Hepatocyte (in vitro differentiated cells): Measurements from ENCODE around the gene PI16. TPM values are rescaled to one million over a fixed set of nuclear protein-coding genes. Genes with fewer than 3 reads are reported as not detected.

Source experiments
- DNase-seq: peaks from one replicate; pipeline ENCODE4 v3.0.0-alpha.2; 2016; ENCODE audit warnings: low spot score
- H2AFZ ChIP-seq: fragments of 200-600 bp; sonication (generic); 2 replicates; pipeline ENCODE4 v1.6.0; 2016; ENCODE audit warnings: antibody characterized with exemption, mild to moderate bottlenecking
- H3K27ac ChIP-seq: fragments of 200-600 bp; sonication (generic); 2 replicates; pipeline ENCODE4 v1.5.1; 2016; ENCODE audit warnings: mild to moderate bottlenecking
- H3K27me3 ChIP-seq: fragments of 200-600 bp; sonication (generic); 2 replicates; pipeline ENCODE4 v1.6.1; 2016
- H3K36me3 ChIP-seq: fragments of 200-600 bp; sonication (generic); replicated peaks from 2 replicates; pipeline ENCODE4 v1.5.1; 2016; ENCODE audit warnings: low read depth; ENCODE audit not compliant: insufficient read depth
- H3K4me1 ChIP-seq: fragments of 200-600 bp; sonication (generic); 2 replicates; pipeline ENCODE4 v1.5.1; 2016; ENCODE audit warnings: mild to moderate bottlenecking, moderate library complexity; ENCODE audit not compliant: insufficient read depth
- H3K4me2 ChIP-seq: fragments of 200-600 bp; sonication (generic); 2 replicates; pipeline ENCODE4 v1.6.0; 2016
- H3K4me3 ChIP-seq: fragments of 200-600 bp; sonication (generic); 2 replicates; pipeline ENCODE4 v1.5.1; 2016; ENCODE audit warnings: mild to moderate bottlenecking
- H3K79me2 ChIP-seq: fragments of 200-600 bp; sonication (generic); 2 replicates; pipeline ENCODE4 v1.6.0; 2017; ENCODE audit warnings: mild to moderate bottlenecking
- H3K9me2 ChIP-seq: fragments of 200-600 bp; sonication (generic); replicated peaks from 2 replicates; pipeline ENCODE4 v1.6.0; 2017; ENCODE audit warnings: mild to moderate bottlenecking; ENCODE audit not compliant: insufficient read depth
- H3K9me3 ChIP-seq: fragments of 200-600 bp; sonication (generic); 2 replicates; pipeline ENCODE4 v1.5.1; 2016; ENCODE audit warnings: low read depth, mild to moderate bottlenecking
- H4K20me1 ChIP-seq: fragments of 200-600 bp; sonication (generic); 2 replicates; pipeline ENCODE4 v1.6.0; 2016; ENCODE audit warnings: mild to moderate bottlenecking; ENCODE audit not compliant: insufficient read depth, poor library complexity, severe bottlenecking
- EZH2 ChIP-seq: fragments of 200-600 bp; sonication (generic); IDR thresholded peaks from 2 replicates; pipeline ENCODE4 v1.6.1; 2016; ENCODE audit warnings: antibody characterized with exemption, mild to moderate bottlenecking, borderline replicate concordance
- EZH2phosphoT487 ChIP-seq: fragments of 200-600 bp; sonication (generic); IDR thresholded peaks from one replicate; pipeline ENCODE4 v1.6.1; 2018; ENCODE audit warnings: antibody characterized with exemption, mild to moderate bottlenecking, low read depth, moderate library complexity; ENCODE audit not compliant: unreplicated experiment, severe bottlenecking
- WGBS: methylation state at CpG from one replicate; pipeline ENCODE4 v1.1.6; 2016; ENCODE audit warnings: low lambda C conversion rate; ENCODE audit errors: missing lambda C conversion rate; 5-methylcytosine and 5-hydroxymethylcytosine counted together
- polyA plus RNA-seq: library from polyadenylated mRNA; unstranded; fragments of >200 nt; fragmentation: Nextera tagmentation; extraction: Ambion mirVana; gene quantifications from 2 replicates; pipeline ENCODE4 v1.2.1, GENCODE V29; 2016
- total RNA-seq: library from RNA; depleted of rRNA; stranded (reverse); fragments of >200 nt; gene quantifications from 2 replicates; pipeline ENCODE4 v1.2.3, GENCODE V29; 2014
- TF ChIP-seq, protein P1 (sequence below): fragments of 200-600 bp; sonication (generic); IDR thresholded peaks from 2 replicates; pipeline ENCODE4 v1.5.1; 2016; ENCODE audit warnings: antibody characterized with exemption, mild to moderate bottlenecking; ENCODE audit not compliant: poor library complexity

The PI16 gene
- total and polyA plus RNA-seq, 2 experiments from 2014 or later, result not detected

GRCh38 chr6:36956446-36956820 lies 1.9 kb downstream of the PI16 start:
- H3K27ac ChIP-seq, result no peak overlapping the region
- H3K79me2 ChIP-seq, result no peaks in the 10 kb centered on the region
- peaks cover 10% of the 10 kb centered on the region for H3K4me1 ChIP-seq
- H3K27me3 ChIP-seq, result no peaks in the 10 kb centered on the region
- no peak for DNase-seq
- no peak overlapping the region for H3K4me3 ChIP-seq
- H3K4me2 ChIP-seq, result no peak overlapping the region
- no peaks in the 10 kb centered on the region for H3K36me3 ChIP-seq
- no peak overlapping the region for H2AFZ ChIP-seq
- H4K20me1 ChIP-seq, result no peaks in the 10 kb centered on the region
- TF ChIP-seq EZH2phosphoT487 (no peak), EZH2 (no peak)
- TF ChIP-seq, protein P1, sequence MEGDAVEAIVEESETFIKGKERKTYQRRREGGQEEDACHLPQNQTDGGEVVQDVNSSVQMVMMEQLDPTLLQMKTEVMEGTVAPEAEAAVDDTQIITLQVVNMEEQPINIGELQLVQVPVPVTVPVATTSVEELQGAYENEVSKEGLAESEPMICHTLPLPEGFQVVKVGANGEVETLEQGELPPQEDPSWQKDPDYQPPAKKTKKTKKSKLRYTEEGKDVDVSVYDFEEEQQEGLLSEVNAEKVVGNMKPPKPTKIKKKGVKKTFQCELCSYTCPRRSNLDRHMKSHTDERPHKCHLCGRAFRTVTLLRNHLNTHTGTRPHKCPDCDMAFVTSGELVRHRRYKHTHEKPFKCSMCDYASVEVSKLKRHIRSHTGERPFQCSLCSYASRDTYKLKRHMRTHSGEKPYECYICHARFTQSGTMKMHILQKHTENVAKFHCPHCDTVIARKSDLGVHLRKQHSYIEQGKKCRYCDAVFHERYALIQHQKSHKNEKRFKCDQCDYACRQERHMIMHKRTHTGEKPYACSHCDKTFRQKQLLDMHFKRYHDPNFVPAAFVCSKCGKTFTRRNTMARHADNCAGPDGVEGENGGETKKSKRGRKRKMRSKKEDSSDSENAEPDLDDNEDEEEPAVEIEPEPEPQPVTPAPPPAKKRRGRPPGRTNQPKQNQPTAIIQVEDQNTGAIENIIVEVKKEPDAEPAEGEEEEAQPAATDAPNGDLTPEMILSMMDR, result no peak
- no peaks in the 10 kb centered on the region for H3K9me3 ChIP-seq
- H3K9me2 ChIP-seq, result no peaks in the 10 kb centered on the region

- no peak overlapping the region for H3K4me3 ChIP-seq
- no peaks in the 10 kb centered on the region for H3K9me2 ChIP-seq
- TF ChIP-seq EZH2 (no peak), EZH2phosphoT487 (no peak)
- TF ChIP-seq, protein P1, result no peak
- 88% methylated on average over 9 of the region's 9 CpGs for WGBS
- no peak overlapping the region for H3K4me2 ChIP-seq
- H3K27ac ChIP-seq, result no peak overlapping the region
- H3K9me3 ChIP-seq, result no peaks in the 10 kb centered on the region
- no peaks in the 10 kb centered on the region for H3K79me2 ChIP-seq
- no peak overlapping the region for H2AFZ ChIP-seq
- peaks cover 10% of the 10 kb centered on the region for H3K4me1 ChIP-seq
- H3K36me3 ChIP-seq, result no peaks in the 10 kb centered on the region
- DNase-seq, result no peak
- no peaks in the 10 kb centered on the region for H4K20me1 ChIP-seq
- no peaks in the 10 kb centered on the region for H3K27me3 ChIP-seq
Observed at GRCh38 chr6:36957773-36958271, 3.3 kb downstream of the PI16 start.

DNA sequence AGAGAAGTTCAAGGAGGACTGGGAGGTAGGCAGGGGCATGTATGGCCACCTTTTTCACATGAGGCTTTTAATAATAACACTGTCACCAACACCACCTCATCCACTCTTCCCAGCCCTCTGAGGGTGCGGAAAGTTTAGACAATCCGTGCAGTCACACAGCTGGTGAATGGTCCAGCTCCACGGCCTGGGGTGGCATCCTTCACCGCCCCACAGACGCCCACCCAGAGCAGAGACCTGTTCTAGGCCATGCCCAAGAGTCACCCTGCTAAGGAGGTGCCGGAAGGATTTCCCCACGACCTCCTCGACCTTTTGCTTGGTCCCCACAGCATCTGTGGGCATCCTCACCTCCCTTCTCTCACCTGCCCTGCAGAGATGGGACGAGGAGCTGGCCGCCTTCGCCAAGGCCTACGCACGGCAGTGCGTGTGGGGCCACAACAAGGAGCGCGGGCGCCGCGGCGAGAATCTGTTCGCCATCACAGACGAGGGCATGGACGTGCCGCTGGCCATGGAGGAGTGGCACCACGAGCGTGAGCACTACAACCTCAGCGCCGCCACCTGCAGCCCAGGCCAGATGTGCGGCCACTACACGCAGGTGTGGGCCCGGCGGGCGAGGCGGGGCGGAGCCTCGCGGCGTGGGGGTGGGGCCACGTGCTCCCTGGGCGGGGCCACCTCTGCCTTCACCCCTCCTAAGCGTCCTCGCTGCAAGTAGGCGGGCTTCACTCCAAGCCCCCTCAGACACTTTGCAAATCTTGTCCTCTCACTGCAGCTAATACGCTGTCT lies 4.4 kb downstream of the PI16 start:
- H3K79me2 ChIP-seq, result no peaks in the 10 kb centered on the region
- no peak overlapping the region for H2AFZ ChIP-seq
- no peak overlapping the region for H3K27ac ChIP-seq
- TF ChIP-seq EZH2phosphoT487, result no peak
- TF ChIP-seq, protein P1, result no peak
- no peak for TF ChIP-seq EZH2
- H3K9me2 ChIP-seq, result no peaks in the 10 kb centered on the region
- no peaks in the 10 kb centered on the region for H4K20me1 ChIP-seq
- 94% methylated on average over 37 of the region's 44 CpGs for WGBS
- peaks cover 10% of the 10 kb centered on the region for H3K4me1 ChIP-seq
- H3K27me3 ChIP-seq, result no peaks in the 10 kb centered on the region
- no peak for DNase-seq
- H3K36me3 ChIP-seq, result no peaks in the 10 kb centered on the region
- H3K4me3 ChIP-seq, result no peak overlapping the region
- no peak overlapping the region for H3K4me2 ChIP-seq
- no peaks in the 10 kb centered on the region for H3K9me3 ChIP-seq
